Posterior vena cava (tissue), 2 donors: ENCODE results near the gene HBE1. TPM values are rescaled to one million over a fixed set of nuclear protein-coding genes. Genes with fewer than 3 reads are reported as not detected.
A peak's percentile ranks its signal among the peaks of the same experiment; 100 is the strongest.

Source experiments
- DNase-seq: peaks from one replicate; pipeline ENCODE4 v3.0.0-alpha.2; 2020; ENCODE audit warnings: low spot score
- intact Hi-C, 2 donors: fragments of 100-400 bp; cut with DNase I; formaldehyde crosslinking; loops; one replicate each; pipeline versions ENCODE4 v1.14.1 to v1.14.2; 2022 to 2023
- total RNA-seq, 2 donors: library from RNA; stranded (reverse); fragmentation: NEBNext Ultra II Directional; extraction: Animal tissue kit (Norgen Biotek cat#: 25700); gene quantifications; one replicate each; pipeline ENCODE4 v1.2.1, GENCODE V29; 2021
- donor health status: DM: yes; HTN: yes; CAD: no.
- donor health status: DM: yes; HTN: yes; CAD: no.

Gene HBE1
- total RNA-seq, 2 donors from 2014 or later, result not detected

DNA sequence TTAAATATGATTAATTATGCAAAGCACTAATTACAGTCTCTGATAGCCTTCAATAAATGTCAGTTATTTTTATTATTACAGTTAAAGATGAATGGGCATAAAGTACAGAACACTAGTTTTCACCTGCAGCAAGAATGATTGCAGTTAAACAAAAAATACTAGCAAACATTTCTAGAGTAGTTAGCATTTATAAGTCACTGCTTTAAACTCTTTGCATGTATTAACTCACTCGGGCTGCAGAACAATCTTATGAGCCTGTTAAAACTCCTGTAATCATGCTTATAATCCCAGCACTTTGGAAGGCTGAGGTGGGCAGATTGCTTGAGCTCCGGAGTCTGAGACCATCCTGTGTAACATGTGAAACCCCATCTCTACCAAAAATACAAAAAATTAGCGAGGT, 17.2 kb upstream of the HBE1 start:
- intact Hi-C loops, result loop anchor here in 1 of 2 donors (10.0 kb wide), 2 partner anchors 82 to 502 kb away; partner anchors contain the start of gene OR51V1
- no peak for DNase-seq

DNA sequence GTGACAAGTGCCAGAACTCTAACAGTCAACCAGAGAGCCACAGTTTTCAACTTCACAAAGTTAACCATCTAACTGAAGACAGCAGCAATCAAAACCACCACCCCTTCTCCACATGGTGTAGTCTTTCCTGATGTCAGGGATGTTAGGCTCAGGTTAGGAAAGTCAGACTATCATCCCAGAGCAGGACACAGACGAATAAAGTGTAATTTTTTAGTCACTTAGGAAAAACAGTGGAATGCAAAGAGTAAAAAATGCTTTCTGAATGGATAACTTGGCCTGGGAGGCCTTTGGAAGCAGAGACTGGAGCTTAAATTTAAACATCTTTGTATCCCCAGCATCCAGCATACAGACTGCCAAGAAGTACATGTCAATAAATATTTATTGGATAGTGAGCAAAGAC, 16.6 kb upstream of the HBE1 start:
- no peak for DNase-seq
- intact Hi-C loops, result loop anchor here in 1 of 2 donors (10.0 kb wide), 2 partner anchors 82 to 502 kb away; partner anchors contain the start of gene OR51V1

DNA sequence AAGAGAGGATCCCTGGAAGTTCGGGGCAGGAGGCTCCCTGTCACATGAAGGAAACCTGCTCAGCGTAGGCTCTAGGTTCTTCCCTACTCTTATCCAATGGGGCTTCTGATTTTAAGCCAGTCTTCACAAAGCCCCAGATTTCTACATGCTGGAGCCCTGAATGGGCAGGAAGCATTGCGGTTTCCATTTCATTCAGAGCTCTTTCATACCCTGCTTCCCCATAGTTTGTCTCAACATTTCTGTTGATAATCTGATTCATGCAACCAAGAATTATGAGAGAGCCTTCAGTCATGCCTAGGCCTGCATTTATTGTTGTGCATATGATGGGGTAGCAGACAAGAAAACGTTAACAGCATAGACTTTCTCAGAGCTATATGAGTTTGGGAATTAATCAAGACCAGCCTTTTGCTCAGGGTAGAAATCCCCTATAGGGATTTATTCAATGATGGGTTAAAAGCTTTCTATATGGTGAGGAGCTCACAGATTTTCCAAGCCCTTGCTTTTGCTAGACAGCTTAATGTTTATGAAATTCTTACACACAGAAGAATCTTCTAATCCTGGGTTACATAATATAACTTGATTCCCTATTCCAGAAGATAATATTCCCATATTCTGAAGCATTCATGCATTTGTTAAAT, 16.1 kb upstream of the HBE1 start:
- DNase-seq, result no peak
- intact Hi-C loops, result loop anchor here in 1 of 2 donors (10.0 kb wide), 2 partner anchors 81 to 501 kb away; partner anchors contain the start of gene OR51V1

GRCh38 chr11:5284637-5285036, 14.9 kb upstream of the HBE1 start:
- no peak for DNase-seq
- intact Hi-C loops, result loop anchor here in 1 of 2 donors (10.0 kb wide), 2 partner anchors 80 to 500 kb away; partner anchors contain the start of gene OR51V1

- no peak for DNase-seq
- intact Hi-C loops, result loop anchor here in 1 of 2 donors (10.0 kb wide), 2 partner anchors 79 to 499 kb away; partner anchors contain the start of gene OR51V1
These were observed 14.1 kb upstream of the HBE1 start for GRCh38 chr11:5283882-5284281.

GRCh38 chr11:5283086-5283485, 13.3 kb upstream of the HBE1 start:
- intact Hi-C loops, result loop anchor here in 1 of 2 donors (10.0 kb wide), 2 partner anchors 78 to 498 kb away; partner anchors contain the start of gene OR51V1

GRCh38 chr11:5282628-5283027, 12.9 kb upstream of the HBE1 start:
- intact Hi-C loops, result loop anchor here in 1 of 2 donors (10.0 kb wide), 2 partner anchors 78 to 498 kb away; partner anchors contain the start of gene OR51V1
- no peak for DNase-seq

More at GRCh38 chr11:5283086-5283485, 13.3 kb upstream of the HBE1 start:
- DNase-seq, result no peak

DNA sequence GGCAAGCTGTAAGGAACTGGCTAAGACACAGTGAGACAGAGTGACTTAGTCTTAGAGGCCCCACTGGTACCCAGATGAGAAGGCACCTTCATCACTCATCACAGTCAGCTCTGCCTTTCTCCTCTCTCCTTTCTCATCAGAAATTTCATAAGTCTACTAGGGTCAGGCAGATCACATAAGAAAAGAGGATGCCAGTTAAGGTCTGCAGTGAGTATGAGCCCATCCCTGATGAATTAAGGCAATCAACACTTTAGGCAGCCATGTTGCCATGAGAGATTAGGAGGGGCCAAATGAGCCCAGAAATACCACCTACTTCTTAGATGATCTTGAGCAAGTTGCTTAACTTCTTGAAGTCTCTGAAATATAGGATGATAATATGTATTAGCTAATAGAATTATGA, 11.9 kb upstream of the HBE1 start:
- intact Hi-C loops, result loop anchor here in 1 of 2 donors (10.0 kb wide), 2 partner anchors 77 to 497 kb away; partner anchors contain the start of gene OR51V1
- DNase-seq, result no peak

DNA sequence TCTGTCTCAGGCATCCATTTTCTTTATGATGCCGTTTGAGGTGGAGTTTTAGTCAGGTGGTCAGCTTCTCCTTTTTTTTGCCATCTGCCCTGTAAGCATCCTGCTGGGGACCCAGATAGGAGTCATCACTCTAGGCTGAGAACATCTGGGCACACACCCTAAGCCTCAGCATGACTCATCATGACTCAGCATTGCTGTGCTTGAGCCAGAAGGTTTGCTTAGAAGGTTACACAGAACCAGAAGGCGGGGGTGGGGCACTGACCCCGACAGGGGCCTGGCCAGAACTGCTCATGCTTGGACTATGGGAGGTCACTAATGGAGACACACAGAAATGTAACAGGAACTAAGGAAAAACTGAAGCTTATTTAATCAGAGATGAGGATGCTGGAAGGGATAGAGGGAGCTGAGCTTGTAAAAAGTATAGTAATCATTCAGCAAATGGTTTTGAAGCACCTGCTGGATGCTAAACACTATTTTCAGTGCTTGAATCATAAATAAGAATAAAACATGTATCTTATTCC, 10.9 kb upstream of the HBE1 start:
- DNase-seq, result peak; percentile 90
- intact Hi-C loops, result loop anchor here in 1 of 2 donors (10.0 kb wide), 2 partner anchors 76 to 496 kb away; partner anchors contain the start of gene OR51V1

DNA sequence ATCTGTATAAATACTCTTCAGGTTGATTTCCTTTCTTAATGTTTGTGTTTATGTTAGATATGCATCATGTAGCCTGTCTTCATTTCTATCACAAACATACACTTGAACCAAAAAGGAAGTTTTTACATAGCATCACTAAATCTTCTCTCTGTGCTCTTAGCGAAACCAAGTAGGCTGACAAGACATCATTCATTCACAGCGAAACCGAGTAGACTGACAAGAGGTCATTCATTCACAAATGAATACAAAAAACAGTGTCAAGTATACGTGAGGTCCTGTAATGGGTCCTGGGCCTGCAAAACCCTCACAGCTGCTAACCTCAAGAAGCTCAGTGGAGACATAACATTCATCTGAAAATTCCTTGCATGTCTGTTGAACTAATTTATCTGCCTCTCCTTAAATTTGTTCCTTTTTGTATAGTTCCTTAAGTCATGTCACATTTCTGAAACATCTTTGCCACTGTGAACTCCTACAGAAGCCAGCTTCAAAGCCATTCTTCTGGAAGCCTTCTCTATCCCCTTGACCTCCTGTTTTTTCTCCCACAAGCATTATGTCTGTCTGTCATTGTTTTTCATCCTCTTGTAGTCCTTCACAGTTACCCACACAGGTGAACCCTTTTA, 9.8 kb upstream of the HBE1 start:
- intact Hi-C loops, result loop anchor here (10.0 kb wide), 3 partner anchors 75 to 835 kb away; partner anchors contain the start of genes OR51V1 (in 1 of the 2) and OR52K2 (in 1 of the 2)
- DNase-seq, result no peak

GRCh38 chr11:5277807-5278382, 8.2 kb upstream of the HBE1 start:
- intact Hi-C loops, result loop anchor here in 1 of 2 donors (10.0 kb wide), 1 partner anchor 833 kb away; the partner anchor contains the start of gene OR52K2
- no peak for DNase-seq

- intact Hi-C loops, result loop anchor here in 1 of 2 donors (10.0 kb wide), 1 partner anchor 832 kb away; the partner anchor contains the start of gene OR52K2
- no peak for DNase-seq
These were observed 7.0 kb upstream of the HBE1 start for GRCh38 chr11:5276697-5277096.

GRCh38 chr11:5275369-5276110, 5.8 kb upstream of the HBE1 start:
- no peak for DNase-seq
- intact Hi-C loops, result loop anchor here in 1 of 2 donors (10.0 kb wide), 1 partner anchor 831 kb away; the partner anchor contains the start of gene OR52K2

GRCh38 chr11:5274395-5274794, 4.7 kb upstream of the HBE1 start:
- no peak for DNase-seq
- intact Hi-C loops, result loop anchor here in 1 of 2 donors (10.0 kb wide), 1 partner anchor 830 kb away; the partner anchor contains the start of gene OR52K2

DNA sequence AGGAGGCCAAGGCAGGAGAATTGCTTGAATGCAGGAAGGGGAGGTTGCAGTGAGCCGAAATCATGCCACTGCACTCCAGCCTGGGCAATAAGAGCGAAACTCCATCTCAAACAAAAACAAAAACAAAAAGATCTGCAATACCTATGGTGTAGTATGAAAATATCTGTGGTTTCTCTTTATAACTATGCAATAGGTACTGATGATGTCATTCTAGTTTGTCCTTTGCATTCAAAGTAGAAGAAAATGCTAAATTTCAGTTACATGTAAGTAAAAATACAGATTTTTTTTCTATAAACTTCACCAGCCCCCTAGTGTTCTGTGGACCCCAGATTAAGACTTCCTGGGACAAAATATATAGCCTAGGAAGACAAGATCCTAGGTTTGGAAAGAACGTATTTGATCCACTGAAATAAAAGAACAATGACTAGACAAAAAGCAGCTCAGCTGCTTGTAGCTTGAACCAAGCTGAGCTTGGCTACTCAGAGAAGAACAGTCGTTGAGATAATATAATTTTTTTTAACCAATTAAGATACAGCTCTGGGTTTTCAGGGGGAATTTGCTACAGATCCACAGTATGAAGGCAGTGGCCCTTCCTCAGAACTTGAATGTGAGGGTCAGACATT, 2.8 kb upstream of the HBE1 start:
- DNase-seq, result no peak
- intact Hi-C loops, result loop anchor here in 1 of 2 donors (10.0 kb wide), 1 partner anchor 828 kb away; the partner anchor contains the start of gene OR52K2

- intact Hi-C loops, result no loop called here
- DNase-seq, result no peak
These were observed 2.6 kb downstream of the HBE1 start for GRCh38 chr11:5267033-5267563.

- intact Hi-C loops, result no loop called here
These were observed 3.1 kb downstream of the HBE1 start for GRCh38 chr11:5266609-5267008.

DNA sequence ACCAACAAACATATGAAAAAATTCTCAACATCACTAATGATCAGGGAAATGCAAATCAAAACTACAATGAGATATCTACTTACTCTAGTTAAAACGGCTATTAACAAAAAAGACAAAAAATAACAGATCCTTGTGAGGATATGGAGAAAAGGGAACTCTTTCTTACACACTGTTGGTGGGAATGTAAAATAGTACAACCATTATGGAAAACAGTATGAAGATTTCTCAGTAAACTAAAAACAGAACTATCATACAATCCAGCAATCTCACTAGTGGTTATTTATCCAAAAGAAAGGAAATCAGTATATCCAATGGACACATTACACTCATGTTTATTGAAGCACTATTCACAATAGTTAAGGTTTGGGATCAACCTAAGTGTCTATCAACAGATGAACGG, 3.9 kb downstream of the HBE1 start:
- intact Hi-C loops, result no loop called here
- no peak for DNase-seq

More at GRCh38 chr11:5266609-5267008, 3.1 kb downstream of the HBE1 start:
- DNase-seq, result no peak
